ENCODE measurements around the gene SLC6A8.

SLC6A8 gene

DNA sequence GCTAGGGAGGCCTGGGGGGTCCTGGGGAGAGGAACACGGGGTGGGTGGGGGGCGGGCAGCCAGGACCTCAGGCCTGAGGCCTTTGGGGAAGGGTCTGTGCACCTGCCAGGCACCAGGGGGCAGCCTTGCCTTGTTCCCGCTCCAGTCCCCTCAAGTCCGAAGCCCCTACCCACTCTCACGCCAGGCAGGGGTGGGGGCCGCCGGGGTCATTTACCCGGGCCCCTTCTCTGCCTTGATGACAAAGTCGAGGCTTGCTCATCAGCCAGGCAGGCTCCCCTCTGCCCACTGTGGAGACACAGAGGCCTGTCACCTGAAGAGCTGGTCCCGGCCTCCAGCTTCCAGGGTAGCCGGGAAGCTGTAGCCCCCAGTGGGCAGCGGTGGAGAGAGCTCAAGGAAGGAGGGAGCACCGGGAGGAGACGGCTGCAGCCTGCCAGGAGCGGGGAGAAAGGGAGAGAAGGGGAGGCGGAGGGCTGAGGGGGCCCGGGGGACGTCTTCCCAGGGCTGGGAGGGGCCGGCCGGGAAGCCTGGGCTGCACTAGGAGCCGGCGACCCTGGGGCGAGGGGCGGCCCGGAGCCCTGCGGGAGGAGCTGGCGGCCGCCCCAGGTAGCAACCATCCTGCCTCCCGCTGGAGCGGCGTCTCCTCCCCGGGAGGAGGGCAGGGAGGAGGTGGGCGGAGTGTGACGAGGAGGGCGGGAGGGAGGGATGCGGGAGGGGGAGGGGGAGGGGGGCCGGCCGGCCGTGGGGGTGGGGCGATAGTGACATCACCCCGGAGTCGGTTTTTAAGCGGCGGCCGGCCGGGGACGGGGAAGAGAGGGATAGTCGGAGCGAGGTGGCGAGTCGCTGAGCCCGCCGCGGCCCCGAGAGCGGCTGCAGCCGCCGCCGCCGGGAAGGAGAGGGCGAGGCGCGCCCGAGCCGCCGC, at the start of gene SLC6A8:
Gene SLC6A8 (plus strand): TSS at position 806 of the 919 bp plus-strand sequence. CDS start 649 bp downstream, outside the sequence.
- DNase-seq (ENCODE audit: low read depth): no peak

DNA sequence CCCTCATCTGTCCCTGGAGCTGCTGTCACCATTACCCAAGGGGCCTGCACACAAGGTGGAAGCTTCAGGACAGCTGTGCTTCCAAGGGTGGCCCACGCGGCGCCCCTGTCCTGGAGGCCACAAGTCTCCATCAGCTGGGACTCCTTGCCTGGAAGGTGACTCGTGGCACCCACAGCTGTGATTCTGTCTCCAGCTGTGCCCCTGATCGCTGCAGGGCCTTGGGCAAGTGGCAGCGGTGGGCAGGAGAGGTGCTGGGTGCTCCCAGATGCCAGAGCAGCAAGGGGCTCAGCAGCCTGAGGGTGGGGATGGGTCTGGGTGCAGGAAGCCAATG, 49.7 kb upstream of the SLC6A8 start:
- no peak for DNase-seq (ENCODE audit: low read depth)

DNA sequence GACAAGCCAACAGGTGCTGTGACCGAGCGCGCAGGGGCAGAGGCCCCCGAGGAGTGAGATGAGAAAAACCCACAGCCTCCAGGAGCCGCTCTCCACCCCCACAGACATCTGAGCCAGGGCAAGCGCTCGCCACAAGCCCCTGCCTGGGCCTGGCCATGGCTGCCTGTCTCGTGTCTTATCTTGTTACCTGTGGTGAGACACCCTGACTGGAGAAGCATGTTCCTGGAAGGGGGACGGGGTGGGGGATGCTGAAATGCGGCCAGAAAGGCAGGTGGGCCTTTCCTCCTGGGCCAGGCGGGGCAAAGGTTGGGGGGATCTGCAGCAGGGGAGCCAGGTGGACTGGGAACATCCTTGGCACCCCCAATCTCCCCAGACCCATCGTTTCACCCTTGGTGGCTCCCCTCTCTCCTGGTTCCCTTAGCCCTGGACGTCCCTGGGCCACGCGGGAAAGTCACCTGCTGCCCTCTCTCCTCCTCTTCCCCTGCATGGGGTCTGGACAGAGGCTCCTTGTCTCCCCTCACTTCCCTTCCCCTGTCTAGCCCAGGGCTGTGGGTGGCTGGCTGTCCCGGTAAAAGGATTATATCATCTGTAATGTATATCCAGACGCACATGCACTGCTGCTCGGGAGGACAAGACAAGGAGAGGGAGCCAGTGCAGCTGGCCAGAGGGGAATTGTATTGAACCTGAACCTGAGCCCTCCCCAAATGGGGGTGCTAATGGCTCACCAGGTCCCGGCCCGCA, 49.1 kb upstream of the SLC6A8 start:
- no peak for DNase-seq (ENCODE audit: low read depth)

DNA sequence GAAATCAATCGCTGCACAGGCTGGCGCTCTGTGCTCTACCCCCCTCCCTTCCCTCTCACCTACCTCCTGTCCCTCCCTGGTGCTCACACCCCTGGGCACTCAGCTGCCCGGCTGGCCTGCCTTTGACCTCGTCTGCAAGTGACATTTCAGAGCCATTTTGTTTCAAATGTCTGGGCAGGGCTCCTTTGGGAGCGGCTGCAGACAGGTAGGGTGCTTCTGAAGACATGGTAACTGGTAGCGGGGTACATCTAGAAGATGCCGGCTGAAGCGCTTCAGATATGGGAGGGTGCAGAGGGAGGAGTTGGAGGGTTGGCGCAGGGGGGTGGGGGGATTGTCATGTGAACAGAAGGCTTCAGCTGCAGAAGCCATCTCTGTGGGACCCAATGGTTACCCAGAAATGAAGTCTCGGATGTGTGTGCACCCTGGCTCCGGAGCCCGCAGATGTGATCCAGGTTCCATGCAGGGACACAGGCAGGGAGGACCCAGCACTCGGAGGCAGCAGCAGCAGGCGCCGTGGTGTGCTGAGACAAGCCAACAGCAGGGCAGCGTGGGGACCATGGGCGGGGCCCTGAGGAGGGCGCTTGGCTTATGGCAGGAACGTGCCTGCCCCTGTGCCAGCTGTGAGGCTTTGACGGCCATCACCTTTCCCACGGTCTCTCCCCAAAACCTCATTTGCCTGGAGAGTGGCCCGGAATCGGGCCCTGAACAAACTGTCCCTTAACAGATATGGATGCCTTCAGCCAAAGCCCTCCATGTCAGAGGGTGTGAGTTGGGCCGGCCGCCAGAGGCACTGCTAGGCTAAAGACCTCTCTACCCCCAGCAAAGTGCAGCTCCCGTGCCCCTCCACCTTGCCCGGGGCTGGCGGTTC, 48.3 kb upstream of the SLC6A8 start:
- no peak for DNase-seq (ENCODE audit: low read depth)

DNA sequence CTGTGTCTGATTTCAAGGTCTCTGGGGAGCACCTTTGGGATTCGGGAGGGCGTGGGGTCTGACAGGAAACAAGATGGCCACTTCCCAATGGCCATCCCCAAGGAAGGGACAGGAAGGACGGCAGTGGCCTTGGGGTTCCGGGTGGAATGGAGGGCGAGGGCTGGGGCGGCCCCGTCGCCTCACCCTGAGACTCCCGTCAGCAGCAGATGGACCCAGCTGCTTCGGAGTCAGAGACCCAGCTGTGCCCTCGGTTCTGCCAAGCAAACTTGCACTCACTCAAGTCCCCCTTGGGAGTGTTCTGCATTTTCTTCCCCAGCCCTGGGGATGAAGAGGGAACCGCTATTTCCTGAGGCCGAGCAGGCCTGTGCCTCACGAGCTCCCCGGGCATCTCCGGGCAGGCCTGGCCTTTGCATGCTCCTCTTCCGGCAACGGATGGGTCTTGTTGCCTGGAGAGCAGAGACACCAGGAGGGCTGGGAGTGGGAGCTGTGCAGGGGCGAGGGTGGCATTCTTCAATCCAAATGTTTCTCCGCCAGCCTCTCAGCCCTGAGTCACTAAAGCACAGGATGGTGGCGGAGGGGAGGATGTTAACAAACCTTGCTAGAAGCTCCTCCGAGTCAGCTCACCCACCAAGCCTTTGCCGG, 47.6 kb upstream of the SLC6A8 start:
- no peak for DNase-seq (ENCODE audit: low read depth)

DNA sequence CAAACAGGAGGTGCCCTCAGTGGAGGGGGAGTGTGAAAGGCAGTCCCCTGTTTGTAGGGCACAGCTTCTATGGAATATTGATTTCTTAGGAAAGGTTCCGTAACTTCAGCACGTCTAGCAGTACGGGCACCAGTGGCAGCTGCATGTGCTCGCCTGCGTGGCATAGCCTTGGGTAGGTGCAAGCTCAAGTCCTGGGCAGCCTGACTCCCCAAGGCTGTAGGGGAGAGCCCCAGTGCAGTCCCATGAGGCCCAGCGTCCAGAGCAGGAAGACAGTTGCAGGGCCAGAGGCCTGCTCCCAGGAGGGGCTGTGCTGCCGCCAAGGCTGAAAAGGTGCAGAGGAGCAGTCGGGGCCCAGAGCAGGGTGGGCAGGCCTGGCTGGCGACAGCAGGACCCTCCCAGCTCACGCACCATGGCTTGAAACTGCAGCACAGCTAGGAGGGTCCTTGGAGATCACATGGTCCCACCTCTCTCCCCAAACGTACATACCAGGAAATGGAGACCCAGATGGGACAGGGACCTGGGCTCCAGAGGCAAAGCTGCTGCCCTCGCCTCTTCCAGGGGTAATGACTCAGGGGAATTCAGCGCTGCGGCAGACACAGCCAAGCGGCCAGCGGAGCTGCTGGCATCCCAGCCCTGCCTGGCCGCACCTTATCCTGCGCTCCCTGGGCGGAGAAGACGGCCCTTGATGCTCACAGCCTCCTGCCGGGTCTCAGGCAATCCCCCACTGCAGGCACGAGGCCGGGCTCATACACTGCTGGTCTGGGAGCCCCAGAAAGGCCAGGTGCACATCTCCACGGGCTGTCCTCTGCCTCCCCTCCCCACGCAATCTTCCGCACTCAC, 46.8 kb upstream of the SLC6A8 start:
- no peak for DNase-seq (ENCODE audit: low read depth)

DNA sequence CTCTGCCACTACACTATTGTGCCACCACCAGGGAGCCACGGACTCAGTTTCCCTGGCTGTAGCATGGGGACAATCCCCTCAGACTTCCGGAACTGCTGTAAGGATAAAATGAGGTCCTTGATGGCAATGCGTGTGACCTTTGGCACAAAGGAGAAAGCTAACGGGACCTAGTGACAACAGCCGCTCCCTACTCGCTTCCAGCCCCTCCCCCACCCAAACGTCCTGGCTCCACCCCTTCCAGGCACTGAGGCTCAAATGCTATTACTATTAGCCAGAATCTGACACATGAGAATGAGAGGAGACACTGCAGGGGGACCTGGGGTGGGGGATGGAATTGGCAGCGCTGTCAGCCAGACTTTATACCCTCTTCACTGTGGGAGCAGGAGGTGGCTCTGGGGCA, 46.1 kb upstream of the SLC6A8 start:
- no peak for DNase-seq (ENCODE audit: low read depth)

DNA sequence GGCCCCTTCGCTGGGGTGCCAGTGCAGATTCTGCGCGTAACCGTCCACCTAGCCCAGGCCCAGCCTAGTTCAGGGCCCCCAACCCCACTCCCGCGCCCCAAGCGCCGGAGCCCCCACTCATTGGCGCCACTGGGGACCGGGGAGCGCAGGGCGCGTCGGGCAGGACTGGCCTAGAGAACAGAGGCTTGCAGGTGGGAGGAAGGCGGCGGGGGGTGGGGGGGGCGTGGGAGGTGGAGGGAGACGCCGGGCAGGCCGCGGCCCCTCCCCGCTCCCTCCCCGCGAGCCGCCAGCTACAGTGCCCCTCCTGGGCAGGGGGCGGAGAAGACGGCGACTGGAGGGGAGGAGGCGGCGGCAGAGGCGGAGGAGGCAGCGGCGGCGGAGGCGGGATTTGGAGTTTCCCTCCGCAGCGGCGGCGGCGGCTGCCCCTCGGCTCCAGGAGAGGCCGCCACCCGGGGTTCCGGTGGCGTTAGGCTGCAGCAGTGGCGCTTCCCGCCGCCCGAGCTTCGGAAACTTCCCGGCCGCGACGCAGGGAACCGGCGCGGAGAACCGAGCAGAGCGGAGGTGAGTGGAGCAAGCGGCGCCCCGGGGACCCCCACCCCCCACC, 45.6 kb upstream of the SLC6A8 start:
- no peak for DNase-seq (ENCODE audit: low read depth)

DNA sequence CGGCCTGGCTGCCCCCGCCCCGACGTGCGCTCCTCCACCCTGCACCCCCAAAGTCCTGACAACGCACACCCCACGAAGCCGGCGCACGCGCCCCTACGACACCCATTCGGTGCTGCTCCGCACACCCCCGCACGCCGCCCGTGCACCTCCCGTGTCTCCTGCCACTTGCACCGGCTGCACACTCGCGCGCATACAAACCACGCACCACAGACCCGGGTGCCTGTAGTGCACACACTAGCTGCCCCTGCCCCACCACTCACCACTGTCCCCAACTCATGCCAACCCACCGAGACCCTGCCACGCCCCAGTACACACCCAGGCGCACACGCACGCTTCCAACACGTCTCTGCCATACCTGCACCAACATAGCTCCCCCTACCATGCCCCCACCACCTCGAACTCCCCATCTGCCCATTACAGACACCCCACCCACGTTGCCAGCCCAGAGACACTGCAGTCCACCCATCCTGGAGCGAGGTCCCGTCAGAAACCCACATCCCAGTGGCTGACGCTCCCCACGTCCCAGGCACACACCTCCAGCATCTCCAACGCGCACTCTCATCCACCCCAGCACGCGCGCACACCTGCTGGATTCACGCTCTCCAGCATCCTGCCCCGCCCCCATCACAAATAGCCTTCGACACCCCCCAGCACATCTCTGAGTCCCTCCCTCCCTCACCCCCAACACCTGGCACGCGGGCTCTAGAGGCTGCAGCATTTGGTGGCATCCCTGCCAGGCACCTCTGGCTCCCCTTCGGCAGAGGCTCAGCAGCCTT, 44.9 kb upstream of the SLC6A8 start:
- no peak for DNase-seq (ENCODE audit: low read depth)

DNA sequence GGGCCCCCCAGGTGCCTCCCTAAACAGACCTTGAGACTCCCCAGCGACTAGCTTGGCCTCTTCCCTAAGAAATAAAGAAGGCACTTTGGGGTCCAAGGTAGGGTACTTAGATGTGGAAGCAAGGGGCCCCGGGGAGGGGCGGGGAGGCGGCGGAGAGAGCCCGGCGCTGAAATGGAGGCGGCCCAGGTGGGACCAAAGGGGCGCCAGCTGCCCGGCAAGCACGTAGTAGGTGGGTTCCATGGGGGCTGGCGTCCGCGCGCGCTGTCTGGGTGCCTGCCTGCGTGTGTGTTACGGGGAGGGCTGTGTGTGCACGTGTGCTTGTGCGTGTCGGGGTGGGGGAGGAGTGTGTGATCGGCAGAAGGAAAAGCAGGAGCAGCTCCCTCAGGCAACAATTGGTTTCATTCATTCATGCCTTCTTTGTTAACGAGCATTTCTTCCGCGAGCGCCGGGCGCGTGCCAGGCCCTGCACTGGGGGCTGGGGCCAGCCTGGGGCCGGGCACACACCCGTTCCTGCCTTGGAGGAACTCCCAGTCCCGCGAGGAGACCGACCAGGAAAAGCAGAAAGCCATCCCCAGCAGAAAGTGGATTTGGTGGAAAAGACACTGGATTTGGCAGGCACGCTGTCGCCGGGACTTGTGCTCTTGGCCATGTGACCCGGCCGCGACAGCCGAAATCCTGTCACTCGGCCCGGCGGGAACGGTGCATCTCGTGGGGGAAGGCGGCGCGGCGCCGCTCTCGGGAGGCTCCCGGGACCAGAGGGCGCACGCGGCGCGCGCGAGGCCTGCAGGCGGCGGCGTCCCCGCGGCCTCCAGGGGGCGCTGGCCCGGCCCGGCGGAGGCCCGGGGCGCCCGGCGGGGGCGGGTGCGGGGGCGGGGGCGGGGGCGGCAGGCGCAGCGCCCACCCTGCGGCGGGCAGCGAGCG, 44.0 kb upstream of the SLC6A8 start:
- DNase-seq (ENCODE audit: low read depth): no peak

DNA sequence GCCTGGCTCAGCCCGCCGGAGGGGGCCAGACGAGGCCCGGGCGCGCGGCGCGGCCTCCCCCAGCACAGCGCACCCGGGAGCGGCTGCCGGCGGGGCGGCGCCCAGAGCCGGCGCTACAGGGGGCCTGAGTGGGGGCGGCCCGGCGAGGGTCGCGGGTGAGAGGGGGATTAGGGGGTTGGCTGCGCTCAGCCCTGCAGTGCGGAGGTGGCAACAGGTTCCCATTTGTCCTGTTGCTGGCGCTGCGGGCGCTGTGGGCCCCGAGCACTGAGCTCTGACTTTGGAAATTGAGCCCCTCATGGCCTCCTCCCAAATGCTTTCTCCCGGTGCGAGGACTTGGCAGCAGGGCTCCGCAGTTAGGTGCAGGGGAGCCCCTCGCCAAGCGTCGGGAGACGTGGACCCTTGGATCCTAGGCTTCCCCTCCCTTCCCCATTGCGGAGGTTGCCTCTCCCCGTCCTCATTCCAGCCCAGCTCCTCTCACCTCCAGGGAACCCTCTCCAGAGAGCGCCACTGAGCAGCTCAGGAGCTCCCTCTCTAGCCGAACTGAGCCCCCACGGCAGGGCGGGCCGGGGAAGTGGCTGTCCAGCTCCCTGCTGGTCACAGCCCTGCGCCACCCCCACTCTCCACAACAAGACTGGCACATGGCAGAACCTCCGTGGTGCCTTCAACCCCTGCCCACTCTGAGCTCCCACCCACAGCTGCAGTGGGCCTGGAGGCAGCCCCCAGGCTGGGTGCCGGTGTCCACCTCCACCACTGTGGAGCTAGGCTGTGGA, 43.2 kb upstream of the SLC6A8 start:
- no peak for DNase-seq (ENCODE audit: low read depth)

DNA sequence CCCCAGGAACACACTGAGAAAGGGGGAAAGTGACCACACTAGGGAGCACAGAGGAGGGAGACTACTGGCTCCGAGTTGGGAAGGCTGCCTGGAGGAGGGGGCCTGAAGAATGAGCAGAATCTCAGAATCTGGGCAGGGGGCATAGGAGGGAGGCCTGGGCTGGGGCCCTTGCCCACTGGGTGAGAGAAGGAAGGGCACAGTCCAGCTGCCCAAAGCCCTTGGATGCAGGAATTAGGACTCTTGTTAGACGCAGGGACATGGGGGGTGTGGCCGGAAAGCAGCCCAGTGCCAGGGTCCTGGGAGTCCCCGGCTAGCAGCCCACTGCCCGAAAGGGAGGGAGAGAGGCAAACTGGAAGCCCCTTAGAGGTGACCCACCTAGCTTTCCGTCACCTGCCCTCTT, 42.6 kb upstream of the SLC6A8 start:
- DNase-seq (ENCODE audit: low read depth): no peak

DNA sequence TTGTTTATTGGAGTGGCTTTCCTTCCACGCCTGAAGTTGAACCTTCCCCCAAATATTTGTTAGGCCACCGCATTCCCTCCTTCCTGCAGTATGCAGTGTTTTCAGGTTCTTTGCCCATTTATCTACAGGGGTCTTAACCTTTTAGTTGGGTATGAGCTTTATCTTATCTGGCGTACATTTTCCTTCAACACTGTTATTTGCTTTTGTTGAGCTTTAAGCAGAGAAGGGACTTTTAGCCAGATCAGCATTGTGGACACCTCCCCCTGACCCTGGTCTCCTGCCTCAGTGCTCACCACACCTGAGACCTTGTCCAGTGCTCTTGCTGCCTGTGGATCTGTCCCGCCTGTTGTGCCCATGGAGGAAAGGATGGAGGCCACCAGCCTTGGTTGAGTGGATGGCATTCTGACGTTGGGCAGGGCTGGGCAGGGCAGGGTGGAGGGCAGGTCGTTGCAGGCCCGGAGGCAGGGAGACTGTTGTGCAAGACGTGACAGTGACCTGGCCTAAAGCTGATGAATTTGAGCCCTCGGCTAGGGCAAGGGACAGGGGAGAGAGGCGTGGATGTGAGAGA, 41.7 kb upstream of the SLC6A8 start:
- DNase-seq (ENCODE audit: low read depth): no peak

DNA sequence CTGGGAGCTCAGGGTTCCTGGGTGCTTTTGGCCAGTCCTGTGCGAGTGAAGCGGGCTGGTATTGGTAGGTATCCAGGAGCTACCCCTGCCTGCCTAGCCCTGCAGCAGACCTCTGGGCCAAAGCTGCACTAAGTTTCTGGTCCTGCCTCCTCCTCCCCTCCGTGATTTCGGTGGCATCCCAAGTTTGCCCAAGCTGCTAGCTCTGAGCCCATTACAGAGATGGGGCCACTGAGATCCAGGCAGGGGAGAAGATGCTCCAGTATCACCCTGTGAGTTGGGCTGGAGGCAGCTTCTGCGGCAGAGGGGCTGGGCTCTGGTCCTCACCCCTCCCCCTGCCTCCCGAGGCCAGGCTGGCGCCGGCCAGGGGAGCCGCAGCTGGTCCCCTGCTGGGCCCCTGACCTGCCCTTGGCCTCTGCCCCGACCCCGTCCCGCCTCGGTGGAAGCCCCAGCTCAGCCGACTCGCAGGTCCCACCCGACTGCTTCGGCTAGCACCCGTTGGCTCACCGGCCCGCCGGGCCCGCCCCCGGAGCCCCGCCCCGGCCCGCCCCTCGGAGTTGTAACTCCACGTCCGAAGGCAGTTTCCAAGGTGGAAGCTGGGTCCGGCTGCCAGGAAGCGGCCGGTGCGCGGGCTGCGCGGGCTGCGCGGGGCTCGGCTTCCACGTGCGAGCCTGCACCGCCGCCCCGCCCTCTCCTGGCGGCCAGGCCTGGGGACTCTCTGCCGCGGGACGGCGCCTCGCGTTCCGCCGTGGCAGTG, 40.9 kb upstream of the SLC6A8 start, which contains the start of gene DUSP9:
Gene DUSP9 (plus strand): TSS at position 584 of the 754 bp plus-strand sequence. CDS start 751 bp downstream, outside the sequence.
- DNase-seq (ENCODE audit: low read depth): no peak

DNA sequence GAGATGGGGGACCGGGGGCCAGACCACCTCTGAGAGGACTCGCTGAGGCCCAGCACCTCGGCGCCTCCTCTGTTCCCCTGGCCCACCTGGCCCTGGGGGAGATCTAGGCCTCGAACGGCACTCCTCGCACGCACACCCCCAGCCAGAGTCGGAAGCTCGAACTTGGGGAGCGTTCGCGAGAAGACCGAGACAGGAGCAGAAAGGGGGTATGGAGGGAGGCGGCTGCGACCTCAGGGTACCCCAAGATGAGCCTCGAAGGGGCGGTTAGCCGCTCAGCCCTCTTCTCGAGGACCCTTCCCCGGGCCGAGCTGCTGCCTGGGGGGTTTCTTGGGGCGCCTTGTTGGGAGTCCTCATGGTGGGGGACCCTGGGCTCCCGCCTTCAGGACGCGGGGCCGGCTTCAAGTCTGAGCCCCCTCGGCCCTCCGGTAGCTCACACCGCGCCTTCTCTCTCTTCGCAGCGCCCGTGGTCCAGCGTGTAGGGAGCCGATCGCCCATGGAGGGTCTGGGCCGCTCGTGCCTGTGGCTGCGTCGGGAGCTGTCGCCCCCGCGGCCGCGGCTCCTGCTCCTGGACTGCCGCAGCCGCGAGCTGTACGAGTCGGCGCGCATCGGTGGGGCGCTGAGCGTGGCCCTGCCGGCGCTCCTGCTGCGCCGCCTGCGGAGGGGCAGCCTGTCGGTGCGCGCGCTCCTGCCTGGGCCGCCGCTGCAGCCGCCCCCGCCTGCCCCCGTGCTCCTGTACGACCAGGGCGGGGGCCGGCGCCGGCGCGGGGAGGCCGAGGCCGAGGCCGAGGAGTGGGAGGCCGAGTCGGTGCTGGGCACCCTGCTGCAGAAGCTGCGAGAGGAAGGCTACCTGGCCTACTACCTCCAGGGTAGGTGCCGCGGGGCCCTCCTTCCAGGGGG, 40.0 kb upstream of the SLC6A8 start:
- no peak for DNase-seq (ENCODE audit: low read depth)
